Neural progenitor cell (in vitro differentiated cells): Measurements from ENCODE around the gene MYO1E. TPM values are rescaled to one million over a fixed set of nuclear protein-coding genes. Genes with fewer than 3 reads are reported as not detected.

Experiments
- DNase-seq: peaks from one replicate; pipeline ENCODE4 v3.0.0-alpha.2; 2016; ENCODE audit warnings: low spot score
- H2AFZ ChIP-seq: fragments of 200-600 bp; sonication (generic); replicated peaks from 2 replicates; pipeline ENCODE4 v1.6.1; 2016; ENCODE audit warnings: antibody characterized with exemption
- H3F3A ChIP-seq: fragments of 200-600 bp; sonication (generic); 2 replicates; pipeline ENCODE4 v1.6.1; 2016; ENCODE audit warnings: antibody characterized with exemption, low read depth
- H3K27ac ChIP-seq: fragments of 200-600 bp; sonication (generic); 2 replicates; pipeline ENCODE4 v1.5.1; 2016; ENCODE audit warnings: mild to moderate bottlenecking
- H3K27me3 ChIP-seq: fragments of 200-600 bp; sonication (generic); 2 replicates; pipeline ENCODE4 v1.6.1; 2016; ENCODE audit warnings: mild to moderate bottlenecking, moderate library complexity
- H3K36me3 ChIP-seq: fragments of 200-600 bp; sonication (generic); 2 replicates; pipeline ENCODE4 v1.5.1; 2016
- H3K4me1 ChIP-seq: fragments of 200-600 bp; sonication (generic); 2 replicates; pipeline ENCODE4 v1.6.1; 2016; ENCODE audit warnings: mixed run types
- H3K4me2 ChIP-seq: fragments of 200-600 bp; sonication (generic); 2 replicates; pipeline ENCODE4 v1.6.1; 2016
- H3K4me3 ChIP-seq: fragments of 200-600 bp; sonication (generic); 2 replicates; pipeline ENCODE4 v1.5.1; 2016
- H3K79me2 ChIP-seq: fragments of 200-600 bp; sonication (generic); 2 replicates; pipeline ENCODE4 v1.6.1; 2016; ENCODE audit warnings: low read depth
- H3K9ac ChIP-seq: fragments of 200-600 bp; sonication (generic); 2 replicates; pipeline ENCODE4 v1.6.1; 2016
- H3K9me3 ChIP-seq: fragments of 200-600 bp; sonication (generic); 2 replicates; pipeline ENCODE4 v1.5.1; 2016; ENCODE audit warnings: low read depth
- H4K20me1 ChIP-seq: fragments of 200-600 bp; sonication (generic); 2 replicates; pipeline ENCODE4 v1.6.1; 2016; ENCODE audit warnings: low read depth
- H3K27ac Mint-ChIP-seq: 3 replicates; pipeline ENCODE4 v1.8.0; 2021; ENCODE audit warnings: mixed read lengths
- H3K27me3 Mint-ChIP-seq: 2 replicates; pipeline ENCODE4 v1.8.0; 2022; ENCODE audit warnings: low read depth, mild to moderate bottlenecking, inconsistent platforms, moderate library complexity, mixed read lengths; ENCODE audit not compliant: insufficient read depth
- H3K36me3 Mint-ChIP-seq: 3 replicates; pipeline ENCODE4 v1.8.0; 2021; ENCODE audit warnings: mixed read lengths
- H3K4me1 Mint-ChIP-seq: 3 replicates; pipeline ENCODE4 v1.8.0; 2021; ENCODE audit warnings: mixed read lengths
- H3K4me3 Mint-ChIP-seq: 3 replicates; pipeline ENCODE4 v1.8.0; 2021; ENCODE audit warnings: mild to moderate bottlenecking, moderate library complexity, mixed read lengths
- H3K9me3 Mint-ChIP-seq: 3 replicates; pipeline ENCODE4 v1.8.0; 2020; ENCODE audit warnings: mixed read lengths
- EZH2 ChIP-seq: fragments of 200-600 bp; sonication (generic); IDR thresholded peaks from 2 replicates; pipeline ENCODE4 v1.6.1; 2017; ENCODE audit warnings: antibody characterized with exemption, mild to moderate bottlenecking, moderate library complexity
- EZH2phosphoT487 ChIP-seq: fragments of 200-600 bp; sonication (generic); IDR thresholded peaks from 2 replicates; pipeline ENCODE4 v1.6.1; 2017; ENCODE audit warnings: antibody characterized with exemption
- total RNA-seq: library from RNA; depleted of rRNA; stranded (reverse); fragments of >200 nt; gene quantifications from 2 replicates; pipeline ENCODE4 v1.2.3, GENCODE V29; 2015; ENCODE audit warnings: low replicate concordance
- TF ChIP-seq, protein P1 (sequence below): fragments of 200-600 bp; sonication (generic); IDR thresholded peaks from 2 replicates; pipeline ENCODE4 v1.5.1; 2017; ENCODE audit warnings: antibody characterized with exemption, mild to moderate bottlenecking

Gene MYO1E
- total RNA-seq, 1 donor from 2014 or later = 49.7 TPM

DNA sequence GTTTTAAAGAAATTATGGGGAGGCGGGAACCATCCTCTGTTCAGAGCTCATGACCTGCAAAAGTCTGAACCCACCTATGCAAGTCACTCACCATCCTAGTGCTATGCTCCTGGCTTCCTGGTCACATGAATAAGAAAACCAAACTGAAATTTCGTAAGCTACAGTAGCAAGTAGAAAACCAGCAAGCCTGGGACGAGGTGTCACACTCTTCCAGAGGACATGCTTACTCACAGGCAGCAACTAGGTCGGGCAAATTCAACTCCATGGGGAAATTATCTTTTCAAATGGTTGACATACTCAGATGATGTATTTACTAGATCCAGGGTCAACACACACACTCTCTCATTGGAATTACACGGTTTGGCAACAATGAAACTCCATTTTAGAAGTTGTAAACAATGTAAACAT lies 134.7 kb downstream of the MYO1E start:
- Histone ChIP-seq H3K36me3 (no peaks in the 10 kb centered on the region), H3K4me2 (no peak overlapping the region), H3K9ac (no peak overlapping the region), H4K20me1 (no peaks in the 10 kb centered on the region), H3K4me1 (peaks cover 8% of the 10 kb centered on the region), H3K27ac (no peak overlapping the region), H2AFZ (no peak overlapping the region), H3F3A (peaks cover 4% of the 10 kb centered on the region), H3K4me3 (no peak overlapping the region), H3K27me3 (no peaks in the 10 kb centered on the region), H3K79me2 (no peaks in the 10 kb centered on the region), H3K9me3 (no peaks in the 10 kb centered on the region)
- Mint-ChIP-seq H3K4me1 (peaks cover 9% of the 10 kb centered on the region), H3K27ac (no peak overlapping the region), H3K36me3 (peaks cover 6% of the 10 kb centered on the region), H3K27me3 (no peaks in the 10 kb centered on the region), H3K9me3 (peaks cover 3% of the 10 kb centered on the region), H3K4me3 (no peak overlapping the region)
- TF ChIP-seq, protein P1, sequence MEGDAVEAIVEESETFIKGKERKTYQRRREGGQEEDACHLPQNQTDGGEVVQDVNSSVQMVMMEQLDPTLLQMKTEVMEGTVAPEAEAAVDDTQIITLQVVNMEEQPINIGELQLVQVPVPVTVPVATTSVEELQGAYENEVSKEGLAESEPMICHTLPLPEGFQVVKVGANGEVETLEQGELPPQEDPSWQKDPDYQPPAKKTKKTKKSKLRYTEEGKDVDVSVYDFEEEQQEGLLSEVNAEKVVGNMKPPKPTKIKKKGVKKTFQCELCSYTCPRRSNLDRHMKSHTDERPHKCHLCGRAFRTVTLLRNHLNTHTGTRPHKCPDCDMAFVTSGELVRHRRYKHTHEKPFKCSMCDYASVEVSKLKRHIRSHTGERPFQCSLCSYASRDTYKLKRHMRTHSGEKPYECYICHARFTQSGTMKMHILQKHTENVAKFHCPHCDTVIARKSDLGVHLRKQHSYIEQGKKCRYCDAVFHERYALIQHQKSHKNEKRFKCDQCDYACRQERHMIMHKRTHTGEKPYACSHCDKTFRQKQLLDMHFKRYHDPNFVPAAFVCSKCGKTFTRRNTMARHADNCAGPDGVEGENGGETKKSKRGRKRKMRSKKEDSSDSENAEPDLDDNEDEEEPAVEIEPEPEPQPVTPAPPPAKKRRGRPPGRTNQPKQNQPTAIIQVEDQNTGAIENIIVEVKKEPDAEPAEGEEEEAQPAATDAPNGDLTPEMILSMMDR = no peak
- TF ChIP-seq EZH2phosphoT487 = no peak
- no peak for TF ChIP-seq EZH2
- no peak for DNase-seq

DNA sequence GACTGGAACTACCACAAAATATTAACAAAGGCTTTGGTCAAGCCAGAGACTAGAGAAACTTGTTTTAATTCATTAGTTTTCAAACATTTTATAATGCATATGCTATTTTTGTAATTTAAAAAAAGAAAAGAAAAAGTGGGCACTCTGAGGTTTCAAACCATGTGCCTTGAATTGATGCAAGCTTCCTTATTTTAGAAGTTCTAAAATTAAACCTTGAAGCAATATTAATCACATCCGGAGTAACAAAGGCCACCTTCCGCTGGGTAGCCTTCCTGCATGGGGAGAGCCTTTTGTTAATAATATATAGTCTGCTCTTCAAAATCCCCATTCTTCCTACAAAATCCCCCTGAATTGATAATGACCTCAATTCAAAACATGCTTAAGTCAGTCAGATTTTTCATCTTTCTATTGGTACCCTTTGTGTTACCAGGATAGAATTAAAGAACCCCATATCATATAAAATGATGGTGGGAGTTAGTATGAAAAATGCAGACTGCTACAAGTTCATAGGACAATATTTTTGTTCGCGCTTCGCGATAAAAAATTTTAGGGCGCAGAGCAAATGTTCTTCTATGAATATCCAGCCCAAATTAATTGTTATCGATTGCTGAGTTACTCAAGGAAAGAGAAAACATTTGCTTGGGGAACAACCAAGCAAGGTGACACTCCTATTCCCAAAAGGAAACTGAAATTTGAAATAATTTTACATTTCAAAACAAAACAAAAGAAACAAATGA lies 135.4 kb downstream of the MYO1E start:
- H3K4me3 Mint-ChIP-seq = no peak overlapping the region
- H3K27ac ChIP-seq = no peak overlapping the region
- H3K4me1 Mint-ChIP-seq = peaks cover 9% of the 10 kb centered on the region
- DNase-seq = no peak
- H3K27me3 Mint-ChIP-seq = no peaks in the 10 kb centered on the region
- peaks cover 8% of the 10 kb centered on the region for H3K4me1 ChIP-seq
- no peaks in the 10 kb centered on the region for H3K36me3 ChIP-seq
- H2AFZ ChIP-seq = no peak overlapping the region
- H3F3A ChIP-seq = peaks cover 4% of the 10 kb centered on the region
- no peaks in the 10 kb centered on the region for H3K27me3 ChIP-seq
- H3K4me3 ChIP-seq = no peak overlapping the region
- no peaks in the 10 kb centered on the region for H3K9me3 ChIP-seq
- H4K20me1 ChIP-seq = no peaks in the 10 kb centered on the region
- no peak overlapping the region for H3K27ac Mint-ChIP-seq
- no peaks in the 10 kb centered on the region for H3K79me2 ChIP-seq
- H3K4me2 ChIP-seq = no peak overlapping the region
- TF ChIP-seq, protein P1 = no peak
- no peak for TF ChIP-seq EZH2
- no peak for TF ChIP-seq EZH2phosphoT487
- H3K9ac ChIP-seq = no peak overlapping the region
- H3K36me3 Mint-ChIP-seq = peaks cover 6% of the 10 kb centered on the region
- H3K9me3 Mint-ChIP-seq = peaks cover 3% of the 10 kb centered on the region

DNA sequence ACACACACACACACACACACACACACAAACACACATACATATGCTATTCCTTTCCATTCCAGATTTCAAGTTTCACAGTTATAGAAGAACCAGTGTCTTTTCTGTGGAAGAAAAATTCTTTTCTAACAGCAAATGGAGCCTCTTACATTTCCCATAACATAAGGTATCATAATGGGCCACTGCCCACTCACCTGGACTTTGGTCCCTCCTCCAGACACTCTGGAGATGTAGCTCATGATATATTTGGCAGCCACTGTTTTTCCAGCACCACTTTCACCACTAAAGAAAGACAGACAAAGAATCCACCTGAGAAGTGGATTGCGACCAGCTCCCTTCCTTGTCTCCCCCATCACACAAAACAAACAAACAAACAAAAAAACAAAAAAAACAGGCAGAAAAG lies 136.3 kb downstream of the MYO1E start:
- TF ChIP-seq EZH2 = no peak
- no peak for TF ChIP-seq EZH2phosphoT487
- TF ChIP-seq, protein P1 = no peak

More for the DNA sequence above, 136.3 kb downstream of the MYO1E start:
- Mint-ChIP-seq H3K4me3 (no peak overlapping the region), H3K27ac (no peak overlapping the region), H3K27me3 (no peaks in the 10 kb centered on the region), H3K9me3 (peaks cover 3% of the 10 kb centered on the region), H3K4me1 (peaks cover 9% of the 10 kb centered on the region), H3K36me3 (peaks cover 5% of the 10 kb centered on the region)
- Histone ChIP-seq H3F3A (peaks cover 4% of the 10 kb centered on the region), H3K4me3 (no peak overlapping the region), H3K9ac (no peak overlapping the region), H3K36me3 (no peaks in the 10 kb centered on the region), H2AFZ (no peak overlapping the region), H3K27me3 (no peaks in the 10 kb centered on the region), H3K79me2 (no peaks in the 10 kb centered on the region), H3K4me2 (no peak overlapping the region), H4K20me1 (no peaks in the 10 kb centered on the region), H3K4me1 (peaks cover 8% of the 10 kb centered on the region), H3K27ac (no peak overlapping the region), H3K9me3 (no peaks in the 10 kb centered on the region)
- DNase-seq = no peak
